T follicular helper cell (primary cell): ENCODE data around the gene MCUR1.
"Not testable (repeated sequence)": the region's sequence is repeated elsewhere in the genome, so short reads cannot be mapped to it uniquely, and the experiment has no call there.

Source experiments
- DNase-seq: peaks from one replicate; pipeline ENCODE4 v3.0.0-alpha.2; 2020; ENCODE audit warnings: low read depth

The MCUR1 gene

GRCh38 chr6:13828656-13829301 is 14.4 kb upstream of the MCUR1 start:
- not testable (repeated sequence) for DNase-seq

- DNase-seq: no peak
Observed at GRCh38 chr6:13827032-13827431, 12.7 kb upstream of the MCUR1 start.

- no peak for DNase-seq
Observed at GRCh38 chr6:13825871-13826270, 11.5 kb upstream of the MCUR1 start.

GRCh38 chr6:13818341-13818740 is 4.0 kb upstream of the MCUR1 start:
- DNase-seq: no peak

GRCh38 chr6:13814938-13815575 is 700 bp upstream of the MCUR1 start:
- no peak for DNase-seq

GRCh38 chr6:13813621-13814175 is 659 bp downstream of the MCUR1 start:
- peak; percentile 4 for DNase-seq

GRCh38 chr6:13813026-13813425 is 1.3 kb downstream of the MCUR1 start:
- DNase-seq: no peak

GRCh38 chr6:13812359-13812642 is 2.1 kb downstream of the MCUR1 start:
- DNase-seq: no peak

- DNase-seq: no peak
Observed at GRCh38 chr6:13811627-13812358, 2.6 kb downstream of the MCUR1 start.

GRCh38 chr6:13810688-13811446 is 3.5 kb downstream of the MCUR1 start:
- no peak for DNase-seq

- no peak for DNase-seq
Observed at GRCh38 chr6:13808801-13809200, 5.6 kb downstream of the MCUR1 start.

- DNase-seq: no peak
Observed at GRCh38 chr6:13807696-13808095, 6.7 kb downstream of the MCUR1 start.

- DNase-seq: no peak
Observed at GRCh38 chr6:13803581-13803980, 10.8 kb downstream of the MCUR1 start.

GRCh38 chr6:13800615-13801014 is 13.7 kb downstream of the MCUR1 start:
- DNase-seq: no peak

GRCh38 chr6:13796781-13797180 is 17.6 kb downstream of the MCUR1 start:
- no peak for DNase-seq

- peak; percentile 67 for DNase-seq
Observed at GRCh38 chr6:13795041-13795750, 19.2 kb downstream of the MCUR1 start.

- no peak for DNase-seq
Observed at GRCh38 chr6:13794184-13794583, 20.2 kb downstream of the MCUR1 start.

GRCh38 chr6:13789746-13790145 is 24.6 kb downstream of the MCUR1 start:
- DNase-seq: no peak

- DNase-seq: no peak
Observed at GRCh38 chr6:13788820-13789219, 25.5 kb downstream of the MCUR1 start.

- DNase-seq: no peak
Observed at GRCh38 chr6:13787137-13787536, 27.2 kb downstream of the MCUR1 start.

GRCh38 chr6:13780162-13780561 is 34.2 kb downstream of the MCUR1 start:
- not testable (repeated sequence) for DNase-seq

GRCh38 chr6:13778028-13778427 is 36.3 kb downstream of the MCUR1 start:
- no peak for DNase-seq
